Measurements from ENCODE around the gene YPEL1. TPM values are rescaled to one million over a fixed set of nuclear protein-coding genes. Genes with fewer than 3 reads are reported as not detected.

YPEL1 gene
- total RNA-seq, 1 donor from 2014 or later: 19.5 TPM

DNA sequence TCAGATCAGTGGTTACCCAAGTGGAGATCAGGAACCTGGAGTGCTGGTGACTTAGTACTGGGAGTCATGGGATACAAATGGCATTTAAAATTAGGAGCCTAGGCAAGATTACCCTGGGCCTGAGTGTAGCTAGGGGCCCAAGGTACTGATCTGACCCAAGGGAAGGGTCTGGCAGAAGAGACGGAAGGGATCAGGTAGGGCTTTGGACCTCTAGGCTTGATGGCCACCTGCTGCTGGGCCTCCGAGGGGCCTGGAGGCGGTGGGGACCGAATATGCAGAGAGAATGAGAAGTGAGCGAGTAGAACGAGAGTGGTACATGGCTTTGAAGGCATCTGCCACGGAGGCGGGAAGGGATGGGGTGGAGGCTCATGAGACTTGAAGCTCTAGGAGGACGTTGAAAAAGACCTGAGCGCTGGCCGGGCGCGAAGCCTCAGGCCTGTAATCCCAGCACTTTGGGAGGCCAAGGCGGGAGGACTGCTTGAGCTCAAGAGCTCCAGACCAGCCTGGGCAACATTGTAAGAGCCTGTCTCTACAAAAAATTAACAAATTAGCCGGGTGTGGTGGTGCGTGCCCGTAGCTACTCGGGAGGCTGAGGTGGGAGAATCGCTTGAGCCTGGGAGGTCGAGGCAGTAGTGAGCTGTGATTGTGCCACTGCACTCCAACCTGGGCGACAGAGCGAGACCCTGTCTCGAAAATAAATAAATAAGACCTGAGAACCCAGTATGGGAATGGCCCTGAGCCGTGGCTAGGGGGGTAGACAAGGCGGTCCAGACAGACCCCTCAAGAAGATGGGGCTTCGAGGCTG, 70.3 kb downstream of the YPEL1 start:
- peaks cover 19% of the 10 kb centered on the region for H3K27me3 Mint-ChIP-seq (ENCODE audit: low read depth)
- peaks cover 28% of the 10 kb centered on the region for H3K4me1 Mint-ChIP-seq
- H3K4me3 Mint-ChIP-seq: peak overlapping the region; percentile 99
- peaks cover 6% of the 10 kb centered on the region for H3K9me3 Mint-ChIP-seq
- DNase-seq (ENCODE audit: low read depth, low spot score): no peak
- H3K36me3 Mint-ChIP-seq (ENCODE audit: low read depth): no peaks in the 10 kb centered on the region
- TF ChIP-seq, protein P1, sequence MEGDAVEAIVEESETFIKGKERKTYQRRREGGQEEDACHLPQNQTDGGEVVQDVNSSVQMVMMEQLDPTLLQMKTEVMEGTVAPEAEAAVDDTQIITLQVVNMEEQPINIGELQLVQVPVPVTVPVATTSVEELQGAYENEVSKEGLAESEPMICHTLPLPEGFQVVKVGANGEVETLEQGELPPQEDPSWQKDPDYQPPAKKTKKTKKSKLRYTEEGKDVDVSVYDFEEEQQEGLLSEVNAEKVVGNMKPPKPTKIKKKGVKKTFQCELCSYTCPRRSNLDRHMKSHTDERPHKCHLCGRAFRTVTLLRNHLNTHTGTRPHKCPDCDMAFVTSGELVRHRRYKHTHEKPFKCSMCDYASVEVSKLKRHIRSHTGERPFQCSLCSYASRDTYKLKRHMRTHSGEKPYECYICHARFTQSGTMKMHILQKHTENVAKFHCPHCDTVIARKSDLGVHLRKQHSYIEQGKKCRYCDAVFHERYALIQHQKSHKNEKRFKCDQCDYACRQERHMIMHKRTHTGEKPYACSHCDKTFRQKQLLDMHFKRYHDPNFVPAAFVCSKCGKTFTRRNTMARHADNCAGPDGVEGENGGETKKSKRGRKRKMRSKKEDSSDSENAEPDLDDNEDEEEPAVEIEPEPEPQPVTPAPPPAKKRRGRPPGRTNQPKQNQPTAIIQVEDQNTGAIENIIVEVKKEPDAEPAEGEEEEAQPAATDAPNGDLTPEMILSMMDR (conservative IDR thresholded peaks at IDR 0.05): no peak
- H3K27ac Mint-ChIP-seq (ENCODE audit: unreplicated experiment): peak overlapping the region; percentile 19

GRCh38 chr22:21663738-21664137, 71.9 kb downstream of the YPEL1 start:
- Mint-ChIP-seq H3K27me3 (ENCODE audit: low read depth) (peaks cover 21% of the 10 kb centered on the region), H3K27ac (ENCODE audit: unreplicated experiment) (no peak overlapping the region)
- DNase-seq (ENCODE audit: low read depth, low spot score): no peak

DNA sequence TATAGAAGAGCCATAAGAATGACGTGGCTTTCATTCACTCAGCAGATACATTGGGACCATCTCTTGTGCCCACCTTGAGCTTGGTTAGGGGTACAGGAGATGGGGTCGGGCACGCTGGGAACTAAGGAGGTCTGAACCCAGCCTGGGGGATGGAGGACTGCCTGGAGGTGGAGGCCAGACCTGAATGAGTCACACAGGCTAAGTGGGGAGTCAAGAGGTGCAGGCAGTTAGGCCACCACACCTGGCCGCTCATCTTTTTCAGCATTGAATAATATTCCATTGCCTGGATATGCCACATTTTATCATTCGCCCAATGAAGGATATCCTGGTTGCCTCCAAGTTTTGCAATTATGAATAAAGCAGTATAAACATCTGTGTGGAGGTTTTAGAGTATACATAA, 73.6 kb downstream of the YPEL1 start:
- DNase-seq (ENCODE audit: low read depth, low spot score): no peak
- Mint-ChIP-seq H3K36me3 (ENCODE audit: low read depth) (no peaks in the 10 kb centered on the region), H3K27ac (ENCODE audit: unreplicated experiment) (no peak overlapping the region), H3K4me3 (peak overlapping the region; percentile 91), H3K4me1 (peaks cover 25% of the 10 kb centered on the region), H3K27me3 (ENCODE audit: low read depth) (peaks cover 23% of the 10 kb centered on the region), H3K9me3 (peaks cover 6% of the 10 kb centered on the region)
- TF ChIP-seq, protein P1 (conservative IDR thresholded peaks at IDR 0.05): no peak

More at GRCh38 chr22:21663738-21664137, 71.9 kb downstream of the YPEL1 start:
- H3K4me3 Mint-ChIP-seq: peak overlapping the region; percentile 77
- TF ChIP-seq, protein P1 (conservative IDR thresholded peaks at IDR 0.05): no peak
- peaks cover 28% of the 10 kb centered on the region for H3K4me1 Mint-ChIP-seq
- no peaks in the 10 kb centered on the region for H3K36me3 Mint-ChIP-seq (ENCODE audit: low read depth)
- H3K9me3 Mint-ChIP-seq: peaks cover 6% of the 10 kb centered on the region

DNA sequence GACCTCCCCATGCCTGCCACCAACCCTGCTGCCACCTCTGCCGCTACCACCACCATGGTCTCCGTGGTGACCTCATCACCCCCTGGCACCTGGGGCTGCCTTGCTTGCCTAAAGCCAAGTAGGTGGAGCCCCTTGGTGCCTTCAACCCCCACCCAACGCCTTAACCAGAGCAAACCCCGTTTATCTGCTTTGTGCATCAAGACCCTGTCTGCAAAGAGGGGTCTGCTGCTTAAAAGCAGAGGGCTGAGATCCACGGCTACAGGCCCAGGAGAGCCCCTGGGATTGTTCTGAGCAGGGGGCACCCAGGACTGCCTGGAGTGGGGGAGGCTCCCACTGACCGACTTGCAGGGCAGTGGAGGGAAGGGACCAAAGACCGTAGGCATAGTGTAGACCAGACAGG, 74.7 kb downstream of the YPEL1 start:
- peaks cover 4% of the 10 kb centered on the region for H3K36me3 Mint-ChIP-seq (ENCODE audit: low read depth)
- peaks cover 6% of the 10 kb centered on the region for H3K9me3 Mint-ChIP-seq
- no peak overlapping the region for H3K27ac Mint-ChIP-seq (ENCODE audit: unreplicated experiment)
- peaks cover 23% of the 10 kb centered on the region for H3K4me1 Mint-ChIP-seq
- DNase-seq (ENCODE audit: low read depth, low spot score): no peak
- TF ChIP-seq, protein P1 (conservative IDR thresholded peaks at IDR 0.05): no peak
- peak overlapping the region; percentile 91 for H3K4me3 Mint-ChIP-seq
- peaks cover 29% of the 10 kb centered on the region for H3K27me3 Mint-ChIP-seq (ENCODE audit: low read depth)

DNA sequence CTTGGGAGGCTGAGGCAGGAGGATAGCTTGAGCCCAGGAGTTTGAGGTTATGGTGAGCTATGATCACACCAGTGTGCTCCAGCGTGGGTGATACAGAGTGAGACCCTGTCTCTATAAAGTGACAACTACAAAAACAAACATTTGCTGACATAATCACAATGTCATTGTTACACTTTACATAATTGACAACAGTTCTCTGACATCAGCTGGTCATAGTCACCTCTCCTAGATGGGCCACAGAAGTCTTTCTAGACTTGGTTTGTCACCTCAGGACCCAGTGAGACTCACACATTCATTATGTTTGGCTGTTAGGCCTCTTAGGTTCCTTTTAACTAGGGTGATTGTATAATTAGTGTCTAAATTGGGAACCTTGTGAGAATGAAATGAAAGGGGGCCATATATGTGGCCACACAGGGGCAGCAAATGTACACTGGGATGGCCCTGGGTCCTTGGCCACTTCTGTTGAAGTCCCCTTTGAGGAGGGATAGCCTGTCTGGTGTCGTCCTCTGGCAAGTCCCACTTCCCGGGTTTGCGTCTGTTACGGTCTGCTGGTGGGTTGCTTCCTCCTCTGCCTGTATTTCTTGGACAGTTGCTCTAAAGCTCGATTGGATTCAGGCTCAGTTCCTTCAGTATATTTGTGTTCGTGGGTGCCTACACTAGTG, 75.6 kb downstream of the YPEL1 start:
- peak overlapping the region; percentile 91 for H3K4me3 Mint-ChIP-seq
- no peak overlapping the region for H3K27ac Mint-ChIP-seq (ENCODE audit: unreplicated experiment)
- peaks cover 17% of the 10 kb centered on the region for H3K4me1 Mint-ChIP-seq
- peaks cover 4% of the 10 kb centered on the region for H3K36me3 Mint-ChIP-seq (ENCODE audit: low read depth)
- H3K9me3 Mint-ChIP-seq: peaks cover 6% of the 10 kb centered on the region
- no peak for DNase-seq (ENCODE audit: low read depth, low spot score)
- H3K27me3 Mint-ChIP-seq (ENCODE audit: low read depth): peaks cover 29% of the 10 kb centered on the region
- TF ChIP-seq, protein P1 (conservative IDR thresholded peaks at IDR 0.05): no peak

Data from neural crest cell (in vitro differentiated cells).